Testis (tissue), 3 donors: ENCODE data around the gene DUOXA1. TPM values are rescaled to one million over a fixed set of nuclear protein-coding genes. Genes with fewer than 3 reads are reported as not detected.

Source experiments
- DNase-seq: peaks from one replicate; pipeline ENCODE4 v3.0.0-alpha.2; 2019
- H3K27ac ChIP-seq, 2 donors: fragments of 200-600 bp; sonication (generic); one replicate each; pipeline ENCODE4 v1.5.1; 2019
- H3K27me3 ChIP-seq: fragments of 200-600 bp; sonication (generic); one replicate; pipeline ENCODE4 v1.5.1; 2019
- H3K36me3 ChIP-seq: fragments of 200-600 bp; sonication (generic); one replicate; pipeline ENCODE4 v1.5.1; 2017; ENCODE audit warnings: low read depth; ENCODE audit errors: missing control alignments
- H3K4me1 ChIP-seq: fragments of 200-600 bp; sonication (generic); one replicate; pipeline ENCODE4 v1.5.1; 2019
- H3K4me3 ChIP-seq, 2 donors: fragments of 200-600 bp; sonication (generic); one replicate each; pipeline ENCODE4 v1.5.1; 2017 to 2019
- H3K9me3 ChIP-seq: fragments of 200-600 bp; sonication (generic); one replicate; pipeline ENCODE4 v1.5.1; 2017
- CTCF ChIP-seq, 3 experiments: fragments of 450-650 bp in 2 of 3; fragments of 200-600 bp in 1 of 3; sonication (generic) in 1 of 3; IDR thresholded peaks; one replicate each; pipeline ENCODE4 v1.5.1; 2016 to 2019; ENCODE audit warnings: antibody characterized with exemption in 3 of 3, mild to moderate bottlenecking in 2 of 3, moderate library complexity in 1 of 3
- POLR2A ChIP-seq: fragments of 450-650 bp; IDR thresholded peaks from one replicate; pipeline ENCODE4 v1.6.1; 2017; ENCODE audit warnings: antibody characterized with exemption, mild to moderate bottlenecking, moderate library complexity
- WGBS, 2 donors: methylation state at CpG; one replicate each; pipeline ENCODE4 v1.1.5; 2018; 5-methylcytosine and 5-hydroxymethylcytosine counted together
- intact Hi-C: fragments of 100-400 bp; cut with DNase I; formaldehyde crosslinking; loops from one replicate; pipeline ENCODE4 v1.15.1; 2023; ENCODE audit warnings: low total_unique reads
- polyA plus RNA-seq: library from polyadenylated mRNA; stranded (reverse); fragments of 350-450 nt; fragmentation: Illumina TruSeq; extraction: RNeasy Lipid Tissue Mini Kit (QIAGEN cat#74804); gene quantifications from one replicate; pipeline ENCODE4 v1.2.3, GENCODE V29; 2014; ENCODE audit warnings: low read depth, low replicate concordance; ENCODE audit not compliant: insufficient read depth
- total RNA-seq, 2 donors: library from RNA; depleted of rRNA; stranded (reverse); fragments of >200 nt; gene quantifications; one replicate each; pipeline ENCODE4 v1.2.3, GENCODE V29; 2016

The DUOXA1 gene
- total and polyA plus RNA-seq, 3 donors from 2014 or later, result 0.31 to 1.0 (median 0.94) TPM

DNA sequence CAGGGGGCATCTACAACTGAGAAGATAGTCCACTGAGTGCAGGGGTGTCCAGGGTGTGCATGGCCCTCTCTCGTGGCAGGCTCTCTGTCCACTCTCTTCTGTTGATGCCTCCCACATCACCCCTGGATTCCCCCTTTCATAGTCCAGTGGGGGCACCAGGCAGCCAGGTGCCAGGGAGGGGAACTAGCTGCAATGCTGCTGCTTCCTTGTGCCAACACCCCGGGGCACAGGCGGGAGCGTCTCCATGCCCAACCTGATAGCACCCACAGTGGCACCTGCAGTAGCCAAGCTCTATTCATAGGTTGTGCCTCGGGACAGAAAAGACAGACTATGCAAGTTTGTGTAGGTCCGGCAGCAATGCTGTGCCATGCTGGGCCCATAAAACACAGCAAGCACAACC, 27.5 kb downstream of the DUOXA1 start:
- intact Hi-C loops, result no loop called here
- Histone ChIP-seq H3K4me1 (no peaks in the 10 kb centered on the region), H3K27me3 (no peaks in the 10 kb centered on the region), H3K36me3 (no peaks in the 10 kb centered on the region), H3K4me3 (no peak overlapping the region), H3K27ac (no peak overlapping the region), H3K9me3 (no peaks in the 10 kb centered on the region)
- TF ChIP-seq CTCF (IDR thresholded peaks at IDR 0.05) (no peak), POLR2A (no peak)
- DNase-seq, result no peak
- WGBS, 2 donors, result 91 to 92% methylated on average over 5 to 6 of the region's 6 CpGs

- no peak for TF ChIP-seq CTCF (IDR thresholded peaks at IDR 0.05)
- TF ChIP-seq POLR2A, result no peak
- no peak overlapping the region for H3K27ac ChIP-seq
- intact Hi-C loops, result no loop called here
- no peaks in the 10 kb centered on the region for H3K9me3 ChIP-seq
- no peaks in the 10 kb centered on the region for H3K36me3 ChIP-seq
- H3K4me1 ChIP-seq, result no peaks in the 10 kb centered on the region
- no peak overlapping the region for H3K4me3 ChIP-seq
- DNase-seq, result no peak
- WGBS, 2 donors, result 89 to 93% methylated on average over 9 to 12 of the region's 12 CpGs
- no peaks in the 10 kb centered on the region for H3K27me3 ChIP-seq
These were observed 27.9 kb downstream of the DUOXA1 start for GRCh38 chr15:45101749-45102148.

DNA sequence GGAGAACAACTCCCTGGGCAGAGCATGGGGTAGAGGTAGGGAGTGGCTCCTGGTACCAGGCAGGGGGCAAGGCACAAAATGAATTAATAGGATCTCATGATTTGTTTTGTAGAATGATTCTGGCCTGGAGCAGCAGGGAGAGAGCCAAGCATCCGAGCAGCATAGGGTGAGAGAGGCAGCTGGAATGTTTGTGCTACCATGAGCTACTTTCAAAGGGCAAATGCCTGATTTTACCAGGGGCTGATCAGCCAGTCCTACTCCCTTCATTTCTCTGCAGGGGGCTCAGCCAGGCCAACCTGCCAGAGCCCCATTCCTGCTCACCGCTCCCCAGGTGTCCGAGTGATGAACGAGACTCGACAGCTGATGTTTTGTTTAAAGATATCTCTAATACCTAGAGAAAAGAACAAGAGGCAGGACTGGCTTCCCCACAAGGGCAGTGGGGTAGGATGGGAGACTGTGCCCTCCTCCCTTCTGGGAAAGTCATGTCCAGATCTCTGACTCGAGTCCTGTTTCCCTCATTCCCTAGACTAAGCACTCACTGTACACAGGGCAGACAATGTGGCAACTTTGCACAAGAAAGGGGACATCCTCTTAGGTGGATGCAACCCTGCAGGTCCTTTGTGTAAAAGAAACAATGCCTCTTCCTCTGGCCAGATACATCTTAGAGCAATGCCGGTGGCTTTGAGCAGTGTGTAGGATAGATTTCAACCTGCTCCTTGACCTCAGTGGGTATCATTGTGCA, 28.6 kb downstream of the DUOXA1 start:
- Histone ChIP-seq H3K4me3 (no peak overlapping the region), H3K9me3 (no peaks in the 10 kb centered on the region), H3K4me1 (no peaks in the 10 kb centered on the region), H3K27me3 (no peaks in the 10 kb centered on the region), H3K36me3 (no peaks in the 10 kb centered on the region), H3K27ac (no peak overlapping the region)
- TF ChIP-seq CTCF (IDR thresholded peaks at IDR 0.05) (no peak), POLR2A (no peak)
- WGBS, 2 donors, result 71 to 79% methylated on average over 7 of the region's 7 CpGs
- DNase-seq, result no peak
- intact Hi-C loops, result no loop called here

GRCh38 chr15:45099549-45100165, 30.0 kb downstream of the DUOXA1 start:
- H3K4me3 ChIP-seq, result no peak overlapping the region
- WGBS, 2 donors, result 90% methylated on average over 23 of the region's 23 CpGs
- intact Hi-C loops, result no loop called here
- H3K36me3 ChIP-seq, result no peaks in the 10 kb centered on the region
- no peak overlapping the region for H3K27ac ChIP-seq
- no peaks in the 10 kb centered on the region for H3K27me3 ChIP-seq
- DNase-seq, result no peak
- no peaks in the 10 kb centered on the region for H3K9me3 ChIP-seq
- no peaks in the 10 kb centered on the region for H3K4me1 ChIP-seq
- TF ChIP-seq POLR2A (no peak), CTCF (IDR thresholded peaks at IDR 0.05) (no peak)
